ENCODE results near the gene CREG2. TPM values are rescaled to one million over a fixed set of nuclear protein-coding genes. Genes with fewer than 3 reads are reported as not detected.

Gene CREG2, protein sequence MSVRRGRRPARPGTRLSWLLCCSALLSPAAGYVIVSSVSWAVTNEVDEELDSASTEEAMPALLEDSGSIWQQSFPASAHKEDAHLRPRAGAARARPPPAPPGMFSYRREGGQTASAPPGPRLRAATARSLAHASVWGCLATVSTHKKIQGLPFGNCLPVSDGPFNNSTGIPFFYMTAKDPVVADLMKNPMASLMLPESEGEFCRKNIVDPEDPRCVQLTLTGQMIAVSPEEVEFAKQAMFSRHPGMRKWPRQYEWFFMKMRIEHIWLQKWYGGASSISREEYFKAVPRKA
- under 0.01 and 0.72 TPM in 2 replicates for total RNA-seq

GRCh38 chr2:101387151-101387834, at the start of gene CREG2:
CREG2 (minus strand) TSS chr2:101387503; CDS start chr2:101387457, 46 bp downstream.

GRCh38 chr2:101308432-101309210, 78.7 kb downstream of the CREG2 start, which contains the start of gene RNF149:
RNF149 (minus strand) TSS chr2:101308701; CDS start chr2:101308588, 113 bp downstream.

Other genes starting within 250 kb of the CREG2 start
- gene TBC1D8, start 236.1 kb downstream of the CREG2 start, total RNA-seq, result 27.8 and 30.9 TPM in 2 replicates
- 15.2 and 17.9 TPM in 2 replicates for gene CNOT11, start 134.6 kb downstream of the CREG2 start, total RNA-seq
- gene RNF149, start 78.8 kb downstream of the CREG2 start, total RNA-seq, result 55.9 and 59.0 TPM in 2 replicates
- 0.28 and 0.81 TPM in 2 replicates for gene RFX8, start 87.6 kb upstream of the CREG2 start, total RNA-seq